ENCODE results near the gene PPFIA2. TPM values are rescaled to one million over a fixed set of nuclear protein-coding genes. Genes with fewer than 3 reads are reported as not detected.

Gene PPFIA2
- polyA plus RNA-seq, 1 experiment = 0.20 TPM

DNA sequence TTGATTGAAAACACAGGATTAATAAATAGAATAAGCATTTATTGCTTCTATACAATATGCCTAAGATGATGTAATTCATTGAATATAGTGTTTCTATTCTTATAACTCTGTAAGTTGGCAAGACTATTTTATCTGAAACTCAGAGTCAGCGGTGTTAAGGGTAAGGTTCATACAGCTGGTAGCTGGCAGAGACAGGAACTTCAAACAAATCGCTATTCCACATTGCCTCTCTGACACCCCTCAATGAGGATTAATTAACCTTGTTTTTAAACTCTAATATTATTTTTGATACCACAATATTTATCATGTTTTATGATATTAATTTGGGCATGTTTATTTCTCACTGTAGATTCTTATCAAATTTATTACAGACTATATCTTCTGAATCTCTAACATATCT is 357.9 kb downstream of the PPFIA2 start:
- Histone ChIP-seq H3K27me3 (ENCODE audit: control insufficient read depth, insufficient read depth, low read length) (no peaks in the 10 kb centered on the region), H3K27ac (ENCODE audit: low read depth, low read length) (no peak overlapping the region), H3K9me3 (ENCODE audit: control insufficient read depth, insufficient read depth, low read length) (no peaks in the 10 kb centered on the region), H3K4me3 (ENCODE audit: low read depth, low read length) (no peak overlapping the region)
- CTCF ChIA-PET = no interaction called here
- no peak for DNase-seq (ENCODE audit: low read depth, low spot score)
- TF ChIP-seq, protein P1, sequence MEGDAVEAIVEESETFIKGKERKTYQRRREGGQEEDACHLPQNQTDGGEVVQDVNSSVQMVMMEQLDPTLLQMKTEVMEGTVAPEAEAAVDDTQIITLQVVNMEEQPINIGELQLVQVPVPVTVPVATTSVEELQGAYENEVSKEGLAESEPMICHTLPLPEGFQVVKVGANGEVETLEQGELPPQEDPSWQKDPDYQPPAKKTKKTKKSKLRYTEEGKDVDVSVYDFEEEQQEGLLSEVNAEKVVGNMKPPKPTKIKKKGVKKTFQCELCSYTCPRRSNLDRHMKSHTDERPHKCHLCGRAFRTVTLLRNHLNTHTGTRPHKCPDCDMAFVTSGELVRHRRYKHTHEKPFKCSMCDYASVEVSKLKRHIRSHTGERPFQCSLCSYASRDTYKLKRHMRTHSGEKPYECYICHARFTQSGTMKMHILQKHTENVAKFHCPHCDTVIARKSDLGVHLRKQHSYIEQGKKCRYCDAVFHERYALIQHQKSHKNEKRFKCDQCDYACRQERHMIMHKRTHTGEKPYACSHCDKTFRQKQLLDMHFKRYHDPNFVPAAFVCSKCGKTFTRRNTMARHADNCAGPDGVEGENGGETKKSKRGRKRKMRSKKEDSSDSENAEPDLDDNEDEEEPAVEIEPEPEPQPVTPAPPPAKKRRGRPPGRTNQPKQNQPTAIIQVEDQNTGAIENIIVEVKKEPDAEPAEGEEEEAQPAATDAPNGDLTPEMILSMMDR (IDR thresholded peaks at IDR 0.05; ENCODE audit: low read depth, low read length) = no peak
- POLR2A ChIA-PET = no interaction called here

DNA sequence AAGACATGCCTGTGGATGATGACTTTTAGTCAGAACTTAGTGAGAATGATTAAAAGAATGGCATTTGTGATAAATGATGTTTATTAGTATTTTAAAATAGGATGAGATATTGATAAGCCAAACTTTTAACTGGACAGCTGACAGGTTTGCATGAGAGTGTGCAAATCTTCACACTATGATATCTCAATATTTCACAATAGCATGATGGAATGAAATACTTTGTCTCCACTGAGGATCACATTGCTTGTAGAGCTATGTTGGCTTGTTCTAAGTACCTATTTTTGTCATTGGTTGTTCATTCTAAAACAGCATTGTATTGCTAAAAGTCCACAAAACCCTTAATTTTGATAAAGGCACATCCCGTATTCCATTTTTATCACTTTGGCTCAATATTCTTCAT is 359.1 kb downstream of the PPFIA2 start:
- no peaks in the 10 kb centered on the region for H3K9me3 ChIP-seq (ENCODE audit: control insufficient read depth, insufficient read depth, low read length)
- no peak for DNase-seq (ENCODE audit: low read depth, low spot score)
- POLR2A ChIA-PET = no interaction called here
- no peak overlapping the region for H3K4me3 ChIP-seq (ENCODE audit: low read depth, low read length)
- CTCF ChIA-PET = interaction anchor here (0.5 kb wide), 1 partner anchor 226 kb away, joined by 3 read pairs; no protein-coding TSS in a partner anchor
- no peaks in the 10 kb centered on the region for H3K27me3 ChIP-seq (ENCODE audit: control insufficient read depth, insufficient read depth, low read length)
- no peak overlapping the region for H3K27ac ChIP-seq (ENCODE audit: low read depth, low read length)
- TF ChIP-seq, protein P1 (IDR thresholded peaks at IDR 0.05; ENCODE audit: low read depth, low read length) = no peak

DNA sequence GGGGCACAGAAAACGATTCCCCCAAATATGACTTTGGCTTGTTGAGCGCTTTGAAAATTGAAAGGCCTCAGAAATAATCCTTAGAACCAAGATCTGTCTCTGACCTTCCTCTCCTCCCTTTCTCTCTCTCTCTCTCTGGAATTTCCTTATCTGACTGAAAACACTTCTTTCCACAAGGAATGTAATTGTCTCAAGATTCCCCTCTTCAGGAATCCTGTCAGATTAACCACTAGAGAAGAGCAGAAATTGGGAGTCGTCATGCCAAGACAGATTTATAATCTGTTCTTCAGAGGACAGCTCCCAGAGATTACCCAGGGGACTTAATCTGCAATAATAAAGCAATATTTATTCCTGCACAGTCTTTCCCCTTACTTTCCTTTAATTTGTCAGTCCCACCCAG is 363.7 kb downstream of the PPFIA2 start:
- POLR2A ChIA-PET = no interaction called here
- DNase-seq (ENCODE audit: low read depth, low spot score) = no peak
- H3K27ac ChIP-seq (ENCODE audit: low read depth, low read length) = no peak overlapping the region
- H3K9me3 ChIP-seq (ENCODE audit: control insufficient read depth, insufficient read depth, low read length) = no peaks in the 10 kb centered on the region
- TF ChIP-seq, protein P1 (IDR thresholded peaks at IDR 0.05; ENCODE audit: low read depth, low read length) = no peak
- no peak overlapping the region for H3K4me3 ChIP-seq (ENCODE audit: low read depth, low read length)
- no peaks in the 10 kb centered on the region for H3K27me3 ChIP-seq (ENCODE audit: control insufficient read depth, insufficient read depth, low read length)
- CTCF ChIA-PET = no interaction called here

DNA sequence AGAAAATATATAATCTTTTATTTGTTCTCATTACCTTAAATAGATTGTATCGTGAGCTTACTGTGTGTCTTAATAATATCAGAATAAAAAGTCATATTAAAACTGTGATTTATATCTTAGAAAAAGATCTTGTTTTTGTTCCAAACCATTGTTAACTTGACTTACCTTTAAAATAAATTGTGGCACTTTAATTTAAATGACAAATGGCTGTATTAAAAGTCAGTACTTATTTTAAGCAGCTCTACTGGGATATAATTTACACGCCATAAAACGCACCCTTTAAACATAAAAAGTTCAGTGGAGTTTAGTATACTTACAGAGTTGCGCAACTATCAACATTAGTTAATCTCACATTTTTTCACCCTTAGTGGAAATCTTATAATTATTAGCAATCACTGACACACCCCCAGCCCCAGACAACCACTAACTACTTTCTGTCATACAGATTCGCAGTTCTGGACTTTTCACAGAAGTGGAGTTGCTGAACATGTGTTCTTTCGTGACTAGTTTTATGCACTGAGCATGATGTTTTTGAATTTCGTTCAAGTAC is 369.5 kb downstream of the PPFIA2 start:
- Histone ChIP-seq H3K4me3 (ENCODE audit: low read depth, low read length) (no peak overlapping the region), H3K9me3 (ENCODE audit: control insufficient read depth, insufficient read depth, low read length) (no peaks in the 10 kb centered on the region), H3K27me3 (ENCODE audit: control insufficient read depth, insufficient read depth, low read length) (no peaks in the 10 kb centered on the region), H3K27ac (ENCODE audit: low read depth, low read length) (no peak overlapping the region)
- TF ChIP-seq, protein P1 (IDR thresholded peaks at IDR 0.05; ENCODE audit: low read depth, low read length) = no peak
- CTCF ChIA-PET = no interaction called here
- POLR2A ChIA-PET = no interaction called here
- DNase-seq (ENCODE audit: low read depth, low spot score) = no peak

DNA sequence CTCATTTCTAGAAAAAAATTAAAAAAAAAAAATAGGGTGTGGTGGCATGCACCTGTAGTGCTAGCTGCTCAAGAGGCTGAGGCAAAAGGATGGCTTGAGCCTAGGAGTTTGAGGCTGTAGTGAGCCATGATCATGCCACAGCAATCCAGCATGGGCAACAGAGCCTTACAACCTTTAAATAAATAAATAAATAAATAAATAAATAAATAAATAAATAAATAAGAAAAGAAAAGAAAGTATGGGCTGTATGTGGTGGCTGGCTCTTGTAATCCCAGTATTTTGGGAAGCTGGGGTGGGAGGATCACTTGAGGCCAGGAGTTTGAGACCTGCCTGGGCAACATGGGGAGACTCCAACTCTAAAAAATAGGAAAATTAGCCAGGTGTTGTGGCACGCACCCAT is 373.0 kb downstream of the PPFIA2 start:
- Histone ChIP-seq H3K27ac (ENCODE audit: low read depth, low read length) (no peak overlapping the region), H3K4me3 (ENCODE audit: low read depth, low read length) (no peak overlapping the region), H3K9me3 (ENCODE audit: control insufficient read depth, insufficient read depth, low read length) (no peaks in the 10 kb centered on the region), H3K27me3 (ENCODE audit: control insufficient read depth, insufficient read depth, low read length) (no peaks in the 10 kb centered on the region)
- POLR2A ChIA-PET = no interaction called here
- CTCF ChIA-PET = no interaction called here
- TF ChIP-seq, protein P1 (IDR thresholded peaks at IDR 0.05; ENCODE audit: low read depth, low read length) = no peak
- DNase-seq (ENCODE audit: low read depth, low spot score) = no peak
